Panc1 (cell line): ENCODE measurements around the gene KCTD13. TPM values are rescaled to one million over a fixed set of nuclear protein-coding genes. Genes with fewer than 3 reads are reported as not detected.
A peak's percentile ranks its signal among the peaks of the same experiment; 100 is the strongest.

Experiments used
- ATAC-seq: fragments of 200-7000 bp; cut with Tn5 transposase; 2 replicates; pipeline ENCODE4 v1.9.1; 2020; ENCODE audit warnings: mild to moderate bottlenecking, moderate library complexity
- BruUV-seq: library from RNA; stranded (reverse); fragments of 400-500 nt; replicated peaks from 2 replicates; lab custom pipeline; 2021; lab: Mats Ljungman, UMichigan
- CTCF ChIA-PET: fragments of 300-600 bp; sonication (Branson Sonifier 250); formaldehyde crosslinking; loops from one replicate; lab custom pipeline; 2022; ENCODE audit warnings: antibody characterized with exemption; lab: Charles Lee
- POLR2A ChIA-PET: fragments of 300-600 bp; sonication (Branson Sonifier 250); formaldehyde crosslinking; loops from one replicate; lab custom pipeline; 2022; ENCODE audit warnings: antibody characterized with exemption; lab: Charles Lee
- DNase-seq: peaks from one replicate; pipeline ENCODE4 v3.0.0-alpha.2; 2010; ENCODE audit warnings: low read depth, low spot score
- H3K27ac ChIP-seq: 2 replicates; pipeline ENCODE4 v1.5.1; 2011; ENCODE audit warnings: mild to moderate bottlenecking, low read length, inconsistent platforms
- H3K27me3 ChIP-seq: fragments of 200-500 bp; sonication (Bioruptor generic); 2 replicates; pipeline ENCODE4 v1.6.0; 2014; ENCODE audit warnings: low read length, inconsistent platforms; ENCODE audit not compliant: control insufficient read depth, insufficient read depth
- H3K36me3 ChIP-seq: fragments of 200-500 bp; sonication (Bioruptor generic); 2 replicates; pipeline ENCODE4 v1.5.1; 2014; ENCODE audit warnings: inconsistent platforms, mild to moderate bottlenecking, low read length, moderate library complexity; ENCODE audit not compliant: control insufficient read depth, insufficient read depth
- H3K4me1 ChIP-seq: 2 replicates; pipeline ENCODE4 v1.5.1; 2011; ENCODE audit warnings: inconsistent platforms, mild to moderate bottlenecking, low read length, moderate library complexity; ENCODE audit not compliant: control insufficient read depth, insufficient read depth
- H3K4me3 ChIP-seq, 2 experiments: 2 replicates each; pipeline ENCODE4 v1.5.1; 2011 to 2012; ENCODE audit warnings: low read depth in 2 of 2, low read length in 2 of 2, mild to moderate bottlenecking in 2 of 2, inconsistent platforms in 1 of 2, moderate library complexity in 1 of 2
- H3K9me3 ChIP-seq: fragments of 200-500 bp; sonication (Bioruptor generic); 2 replicates; pipeline ENCODE4 v1.5.1; 2014; ENCODE audit warnings: low read depth, mild to moderate bottlenecking, inconsistent platforms, low read length, moderate library complexity; ENCODE audit not compliant: control insufficient read depth, insufficient read depth
- POLR2AphosphoS5 ChIP-seq: IDR thresholded peaks from 2 replicates; pipeline ENCODE4 v1.6.1; 2012; ENCODE audit warnings: mild to moderate bottlenecking, low read depth, low read length, moderate library complexity
- REST ChIP-seq, 2 experiments: IDR thresholded peaks; 2 replicates each; pipeline ENCODE4 v1.6.1; 2011 to 2012; ENCODE audit warnings: low read depth in 2 of 2, control low read depth in 1 of 2, low read length in 1 of 2, mild to moderate bottlenecking in 1 of 2, moderate library complexity in 1 of 2; ENCODE audit not compliant: insufficient read depth in 1 of 2
- SIN3A ChIP-seq: IDR thresholded peaks from 2 replicates; pipeline ENCODE4 v1.6.1; 2012; ENCODE audit warnings: low read depth, mild to moderate bottlenecking, low read length, moderate library complexity, borderline replicate concordance; ENCODE audit not compliant: insufficient read depth
- in situ Hi-C: cut with HindIII; loops from 2 replicates; pipeline ENCODE4 v1.10.0; 2016; ENCODE audit warnings: low sequenced_read_pairs, low pct_unique_long_range_greater_than_20kb
- intact Hi-C: fragments of 100-400 bp; cut with micrococcal nuclease; formaldehyde crosslinking; loops from one replicate; pipeline ENCODE4 v1.10.0; 2022; ENCODE audit not compliant: unreplicated experiment
- total RNA-seq: library from RNA; stranded (reverse); gene quantifications from one replicate; pipeline ENCODE4 v1.2.1, GENCODE V29; 2021; ENCODE audit not compliant: unreplicated experiment

Gene KCTD13
- total RNA-seq, 1 experiment from 2014 or later: 45.7 TPM

- intact Hi-C loops: no loop called here
- DNase-seq (no peak), ATAC-seq (peak; percentile 13; the same call in 1 of the 2 replicates)
- POLR2A ChIA-PET: interaction anchor here (0.7 to 0.8 kb wide), 2 partner anchors 112 to 179 kb away, joined by 3 to 7 read pairs; no protein-coding TSS in a partner anchor
- H3K4me3 ChIP-seq: no peak overlapping the region
- in situ Hi-C loops: no loop called here
- H3K9me3 ChIP-seq: no peaks in the 10 kb centered on the region
- TF ChIP-seq SIN3A (no peak), REST (IDR thresholded peaks at IDR 0.05; ENCODE audit: insufficient read depth in 1 of 2, low read depth in 2 of 2, low read length in 1 of 2) (no peak)
- CTCF ChIA-PET: no interaction called here
- no TSS peak for BruUV-seq
- H3K27ac ChIP-seq: no peak overlapping the region
- no peaks in the 10 kb centered on the region for H3K27me3 ChIP-seq
- H3K4me1 ChIP-seq: no peaks in the 10 kb centered on the region
- H3K36me3 ChIP-seq: no peaks in the 10 kb centered on the region
Measured at GRCh38 chr16:29907973-29908372, 18.1 kb downstream of the KCTD13 start.

- ATAC-seq (peak; percentile 55), DNase-seq (no peak)
- Histone ChIP-seq H3K36me3 (no peaks in the 10 kb centered on the region), H3K4me3 (no peak overlapping the region), H3K4me1 (no peaks in the 10 kb centered on the region), H3K27me3 (no peaks in the 10 kb centered on the region), H3K27ac (no peak overlapping the region), H3K9me3 (no peaks in the 10 kb centered on the region)
- intact Hi-C loops: no loop called here
- TF ChIP-seq REST (IDR thresholded peaks at IDR 0.05; ENCODE audit: insufficient read depth in 1 of 2, low read depth in 2 of 2, low read length in 1 of 2) (no peak), POLR2AphosphoS5 (0 out of 2 replicates have a peak, but pooled peaks have one; percentile 52)
- TSS peak; percentile 42 for BruUV-seq
- POLR2A ChIA-PET: interaction anchor here (0.6 kb wide), 1 partner anchor 19 kb away, joined by 6 read pairs; no protein-coding TSS in a partner anchor
- in situ Hi-C loops: no loop called here
- CTCF ChIA-PET: no interaction called here
Measured at GRCh38 chr16:29906520-29907244, 19.3 kb downstream of the KCTD13 start.

- Histone ChIP-seq H3K4me3 (no peak overlapping the region), H3K4me1 (no peaks in the 10 kb centered on the region), H3K27me3 (no peaks in the 10 kb centered on the region), H3K27ac (no peak overlapping the region), H3K36me3 (no peaks in the 10 kb centered on the region), H3K9me3 (no peaks in the 10 kb centered on the region)
- intact Hi-C loops: no loop called here
- POLR2A ChIA-PET: no interaction called here
- no TSS peak for BruUV-seq
- ATAC-seq (no peak), DNase-seq (no peak)
- CTCF ChIA-PET: no interaction called here
- TF ChIP-seq SIN3A (no peak), POLR2AphosphoS5 (no peak)
- in situ Hi-C loops: no loop called here
Measured at GRCh38 chr16:29905668-29906067, 20.4 kb downstream of the KCTD13 start.
